ENCODE results near the gene SCN8A. TPM values are rescaled to one million over a fixed set of nuclear protein-coding genes. Genes with fewer than 3 reads are reported as not detected.

Gene SCN8A
- total RNA-seq, 1 donor from 2014 or later: 46.1 TPM

DNA sequence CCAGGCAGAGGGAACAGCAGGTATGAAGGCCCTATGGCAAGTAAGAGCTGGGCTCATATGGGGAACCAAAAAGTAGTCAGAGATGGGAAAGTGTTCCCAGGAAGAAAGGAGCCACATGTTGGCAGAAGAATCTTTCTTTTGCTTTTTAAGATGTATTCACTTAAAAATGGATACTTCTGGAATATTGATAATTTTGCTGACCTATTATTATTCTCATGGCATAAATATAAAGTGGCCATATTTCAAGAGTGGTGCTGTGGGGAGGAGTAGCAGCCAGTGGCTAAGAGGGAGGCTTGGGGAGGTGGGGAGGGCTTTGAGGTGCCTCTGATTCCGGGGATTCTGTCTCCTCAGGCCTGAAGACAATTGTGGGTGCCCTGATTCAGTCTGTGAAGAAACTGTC lies 108.2 kb downstream of the SCN8A start:
- FAIRE-seq (no peak), DNase-seq (ENCODE audit: low spot score in 2 of 2) (no peak)

- FAIRE-seq: no peak
- no peak for DNase-seq (ENCODE audit: low spot score in 2 of 2)
Measured at GRCh38 chr12:51700887-51701286, 109.9 kb downstream of the SCN8A start.

DNA sequence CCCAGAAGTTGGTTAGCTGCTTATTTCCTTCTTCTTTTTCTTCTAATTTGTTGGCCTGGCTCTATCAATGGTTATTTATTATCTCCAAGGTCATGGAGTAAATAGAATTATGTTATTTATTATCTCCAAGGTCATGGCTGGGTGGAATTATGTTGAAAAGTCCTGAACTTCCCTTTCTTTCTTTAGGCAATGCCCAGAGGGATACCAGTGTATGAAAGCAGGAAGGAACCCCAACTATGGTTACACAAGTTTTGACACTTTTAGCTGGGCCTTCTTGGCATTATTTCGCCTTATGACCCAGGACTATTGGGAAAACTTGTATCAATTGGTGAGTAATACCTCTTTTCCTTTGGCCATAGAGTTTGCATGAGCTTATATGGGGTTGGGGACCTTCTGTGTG lies 111.6 kb downstream of the SCN8A start:
- no peak for DNase-seq (ENCODE audit: low spot score in 2 of 2)
- no peak for FAIRE-seq

- FAIRE-seq: no peak
- no peak for DNase-seq (ENCODE audit: low spot score in 2 of 2)
Measured at GRCh38 chr12:51705450-51705849, 114.4 kb downstream of the SCN8A start.

GRCh38 chr12:51706206-51706605 lies 115.2 kb downstream of the SCN8A start:
- FAIRE-seq: no peak
- no peak for DNase-seq (ENCODE audit: low spot score in 2 of 2)

- no peak for DNase-seq (ENCODE audit: low spot score in 2 of 2)
- no peak for FAIRE-seq
Measured at GRCh38 chr12:51714666-51715065, 123.6 kb downstream of the SCN8A start.

DNA sequence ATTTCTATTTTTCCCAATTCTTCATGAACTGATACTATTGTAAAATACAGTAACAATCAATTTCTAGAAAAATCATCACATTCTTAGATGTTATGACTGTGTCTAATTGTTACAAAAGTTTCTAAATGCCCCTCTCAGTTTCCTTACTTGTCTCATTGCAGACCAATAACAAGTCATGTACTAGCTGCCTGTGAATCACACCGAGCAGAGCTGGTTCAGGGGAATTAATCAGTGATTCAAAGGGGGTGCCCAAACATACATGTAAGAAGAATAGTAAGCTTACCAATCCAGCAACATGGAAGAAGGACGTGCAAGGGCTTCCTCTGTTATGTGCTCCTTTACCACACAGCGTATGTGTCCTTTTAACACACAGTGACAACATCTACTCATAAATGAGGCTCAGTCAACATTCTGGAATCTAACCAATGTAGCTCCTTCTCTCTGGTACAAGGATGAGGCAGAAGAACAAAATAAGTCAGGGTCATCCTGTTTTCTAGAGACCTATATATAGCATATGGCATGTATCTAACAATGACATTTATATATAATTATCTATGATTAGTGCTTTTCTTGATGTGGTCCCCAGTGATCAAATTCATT lies 126.4 kb downstream of the SCN8A start:
- DNase-seq (ENCODE audit: low spot score in 2 of 2) (no peak), FAIRE-seq (no peak)

- FAIRE-seq (no peak), DNase-seq (ENCODE audit: low spot score in 2 of 2) (peak in 1 of 2 donors; percentile 43)
Measured at GRCh38 chr12:51721282-51721940, 130.4 kb downstream of the SCN8A start.

GRCh38 chr12:51722431-51722830 lies 131.4 kb downstream of the SCN8A start:
- FAIRE-seq: no peak

DNA sequence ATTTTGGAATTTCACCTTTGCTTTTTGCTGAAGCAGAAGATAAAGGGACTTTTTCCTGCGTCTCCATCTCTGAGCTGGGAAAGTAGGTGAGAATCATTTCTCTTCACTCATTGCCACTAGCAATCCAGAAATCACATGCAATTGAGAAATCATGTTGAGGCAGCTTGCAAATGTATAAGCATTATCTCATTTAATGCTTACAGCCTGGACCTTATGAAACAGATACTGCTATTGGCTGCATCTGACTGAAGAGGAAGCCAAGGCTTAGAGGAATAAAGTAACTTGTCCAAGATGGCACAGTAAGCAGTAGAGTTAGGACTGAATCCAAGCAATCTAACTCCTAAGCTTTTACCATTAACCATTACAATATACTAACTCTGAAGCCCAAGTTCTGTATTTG lies 135.1 kb downstream of the SCN8A start:
- FAIRE-seq: no peak
- DNase-seq (ENCODE audit: low spot score in 2 of 2): no peak

More at GRCh38 chr12:51722431-51722830, 131.4 kb downstream of the SCN8A start:
- DNase-seq (ENCODE audit: low spot score in 2 of 2): no peak

DNA sequence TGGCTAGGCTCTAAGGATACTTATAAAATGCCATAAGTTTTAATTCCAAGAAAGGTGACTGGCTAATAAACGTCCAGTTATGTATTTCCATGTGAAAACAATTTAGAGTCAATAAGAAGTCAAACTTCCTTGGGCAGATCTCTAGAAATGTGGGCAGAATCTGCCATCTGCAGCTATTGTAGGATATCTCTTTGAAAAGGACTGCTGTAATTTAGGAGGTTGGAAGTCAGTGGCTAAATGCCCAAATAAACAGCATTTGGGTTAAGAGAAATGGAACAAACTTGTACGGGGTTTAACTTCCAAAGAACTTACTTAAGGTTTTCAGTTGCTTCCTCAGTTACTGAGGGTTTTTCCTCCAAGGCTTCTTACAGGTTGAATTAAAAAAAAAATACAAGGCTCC lies 135.9 kb downstream of the SCN8A start:
- no peak for FAIRE-seq
- DNase-seq (ENCODE audit: low spot score in 2 of 2): no peak

- DNase-seq (ENCODE audit: low spot score in 2 of 2) (no peak), FAIRE-seq (no peak)
Measured at GRCh38 chr12:51729331-51729730, 138.3 kb downstream of the SCN8A start.

GRCh38 chr12:51730745-51731144 lies 139.7 kb downstream of the SCN8A start:
- FAIRE-seq (no peak), DNase-seq (ENCODE audit: low spot score in 2 of 2) (no peak)

GRCh38 chr12:51740536-51740935 lies 149.5 kb downstream of the SCN8A start:
- no peak for FAIRE-seq
- no peak for DNase-seq (ENCODE audit: low spot score in 2 of 2)

DNA sequence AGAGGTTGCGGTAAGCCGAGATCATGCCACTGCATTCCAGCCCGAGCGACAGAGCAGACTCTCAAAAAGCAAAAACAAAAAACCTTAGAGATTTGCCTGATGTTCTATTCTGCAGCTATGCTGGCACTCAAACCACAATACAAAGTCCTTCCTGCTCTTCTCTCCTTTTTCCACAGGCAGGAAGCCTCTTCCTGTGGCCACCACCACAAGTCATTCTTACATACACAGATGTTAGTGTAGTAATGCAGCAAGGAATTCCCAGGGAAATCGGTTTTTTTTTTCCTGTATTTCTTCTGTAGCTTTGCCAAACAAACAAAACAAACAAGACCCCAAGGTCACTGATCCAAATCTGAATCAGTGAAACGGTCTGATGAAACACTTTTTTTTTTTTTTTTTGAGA lies 153.2 kb downstream of the SCN8A start:
- DNase-seq (ENCODE audit: low spot score in 2 of 2): no peak
- no peak for FAIRE-seq

DNA sequence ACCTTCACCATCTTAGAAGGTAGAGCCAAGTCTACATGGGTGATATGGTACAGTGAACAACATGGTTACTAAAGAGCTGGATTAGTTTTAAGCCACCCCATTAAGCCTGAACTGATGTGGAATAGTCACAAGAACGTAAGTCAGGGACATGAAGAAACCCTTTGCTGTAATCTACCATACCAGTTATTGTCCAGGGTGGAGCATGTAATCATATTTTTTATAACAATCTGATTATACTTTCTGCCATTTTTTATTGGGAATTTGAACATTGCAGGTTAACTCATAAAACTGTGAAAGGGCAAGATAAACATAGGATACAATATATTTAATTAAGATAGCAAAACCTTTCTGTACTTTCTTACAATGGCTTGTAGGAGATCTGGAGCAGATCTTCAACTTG lies 153.9 kb downstream of the SCN8A start:
- no peak for DNase-seq (ENCODE audit: low spot score in 2 of 2)

DNA sequence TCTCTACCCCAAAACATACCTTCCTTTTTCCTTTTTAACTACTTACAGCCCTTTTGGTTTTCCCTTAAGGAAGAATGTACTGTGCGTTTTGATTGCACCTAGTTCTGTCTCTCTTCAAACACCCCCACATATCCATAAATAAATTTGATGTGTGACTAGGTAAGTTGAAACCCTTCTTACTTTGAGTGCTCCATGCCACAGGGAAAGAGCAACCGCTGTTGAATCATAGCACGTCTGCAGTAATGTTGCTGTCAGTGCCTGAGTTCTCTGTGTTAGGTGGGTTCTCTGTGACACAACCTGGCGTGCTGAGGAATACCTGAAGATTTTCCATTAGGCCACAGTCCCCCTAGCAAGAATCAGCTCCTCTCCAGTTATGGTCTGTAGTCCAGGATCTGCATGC lies 155.4 kb downstream of the SCN8A start:
- FAIRE-seq (no peak), DNase-seq (ENCODE audit: low spot score in 2 of 2) (no peak)

More for the DNA sequence above, 153.9 kb downstream of the SCN8A start:
- no peak for FAIRE-seq

DNA sequence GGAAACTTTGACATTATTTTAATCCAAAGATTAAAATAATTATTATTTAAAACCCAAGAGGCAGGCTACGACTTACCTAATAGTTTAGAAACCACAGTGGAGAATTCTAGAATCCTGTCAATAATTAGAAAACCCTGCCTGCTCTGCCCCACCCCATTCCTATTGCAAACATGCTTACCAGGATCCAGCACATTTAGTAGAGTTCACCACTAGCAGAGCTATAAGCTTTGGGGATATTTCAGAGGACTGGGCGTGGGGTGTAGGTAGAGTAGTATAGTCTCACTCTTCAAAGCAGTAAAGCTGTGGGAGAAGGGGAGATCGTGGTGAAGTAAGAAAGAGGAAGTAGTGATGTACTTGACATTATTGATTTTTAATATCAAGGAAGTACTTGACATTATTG lies 157.2 kb downstream of the SCN8A start:
- FAIRE-seq: no peak
- DNase-seq (ENCODE audit: low spot score in 2 of 2): no peak

GRCh38 chr12:51749206-51749985 lies 158.4 kb downstream of the SCN8A start:
- DNase-seq (ENCODE audit: low spot score in 2 of 2) (no peak), FAIRE-seq (no peak)

GRCh38 chr12:51749986-51750317 lies 158.9 kb downstream of the SCN8A start:
- FAIRE-seq (no peak), DNase-seq (ENCODE audit: low spot score in 2 of 2) (no peak)

DNA sequence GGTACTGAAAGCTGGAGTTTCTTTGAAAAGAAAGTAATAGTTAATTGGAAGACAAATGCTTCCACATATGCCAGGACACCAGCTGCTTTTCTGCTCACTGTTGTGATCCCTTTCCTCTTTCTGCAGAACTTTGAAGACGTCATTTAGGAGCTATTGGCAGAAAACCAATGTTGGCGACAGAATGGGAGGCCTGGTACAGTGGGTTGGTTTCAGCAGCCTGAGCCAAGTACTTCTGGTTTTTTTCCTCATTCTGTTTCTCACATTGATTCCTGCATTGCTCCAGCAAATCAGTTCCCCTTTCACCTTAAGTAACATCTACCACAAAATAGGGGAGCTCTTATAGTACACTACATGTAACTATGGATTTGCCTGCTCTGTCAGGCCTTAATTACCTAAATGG lies 160.6 kb downstream of the SCN8A start:
- DNase-seq (ENCODE audit: low spot score in 2 of 2): peak; percentile 29 to 36
- no peak for FAIRE-seq

All from frontal cortex (tissue), 4 donors.